PC-3 (cell line): ENCODE results near the gene ADGRF3. TPM values are rescaled to one million over a fixed set of nuclear protein-coding genes. Genes with fewer than 3 reads are reported as not detected.

Experiments used
- ATAC-seq: fragments of 200-7000 bp; cut with Tn5 transposase; 2 replicates; pipeline ENCODE4 v1.9.1; 2020; ENCODE audit warnings: mild to moderate bottlenecking, moderate library complexity
- BruUV-seq: library from RNA; stranded (reverse); fragments of 400-500 nt; replicated peaks from 2 replicates; lab custom pipeline; 2021; lab: Mats Ljungman, UMichigan
- CTCF ChIA-PET: fragments of 300-600 bp; sonication (Branson Sonifier 250); formaldehyde crosslinking; loops from one replicate; lab custom pipeline; 2022; ENCODE audit warnings: antibody characterized with exemption; lab: Charles Lee
- POLR2A ChIA-PET: fragments of 300-600 bp; sonication (Branson Sonifier 250); formaldehyde crosslinking; loops from one replicate; lab custom pipeline; 2022; ENCODE audit warnings: antibody characterized with exemption; ENCODE audit not compliant: unreplicated experiment; lab: Charles Lee
- DNase-seq: peaks from one replicate; pipeline ENCODE4 v3.0.0-alpha.2; 2015
- H2AFZ ChIP-seq: fragments of 300-600 bp; sonication (generic); 2 replicates; pipeline ENCODE4 v1.6.0; 2016; ENCODE audit warnings: antibody characterized with exemption, low read length
- H3F3A ChIP-seq: fragments of 300-600 bp; sonication (generic); one replicate; pipeline ENCODE4 v1.6.0; 2017; ENCODE audit warnings: antibody characterized with exemption, low read length, control low read depth, mild to moderate bottlenecking; ENCODE audit not compliant: unreplicated experiment
- H3K27ac ChIP-seq: fragments of 300-600 bp; sonication (generic); 2 replicates; pipeline ENCODE4 v1.5.1; 2016; ENCODE audit warnings: mild to moderate bottlenecking, low read length
- H3K27me3 ChIP-seq: fragments of 300-600 bp; sonication (generic); 2 replicates; pipeline ENCODE4 v1.6.1; 2016; ENCODE audit warnings: low read length, mixed read lengths
- H3K36me3 ChIP-seq: fragments of 300-600 bp; sonication (generic); 2 replicates; pipeline ENCODE4 v1.6.1; 2016; ENCODE audit warnings: low read depth, mixed run types, low read length, mixed read lengths
- H3K4me1 ChIP-seq: fragments of 300-600 bp; sonication (generic); 2 replicates; pipeline ENCODE4 v1.5.1; 2016; ENCODE audit warnings: low read length; ENCODE audit not compliant: insufficient read depth
- H3K4me2 ChIP-seq: fragments of 300-600 bp; sonication (generic); 2 replicates; pipeline ENCODE4 v1.6.0; 2016; ENCODE audit warnings: low read length
- H3K4me3 ChIP-seq: fragments of 300-600 bp; sonication (generic); 2 replicates; pipeline ENCODE4 v1.5.1; 2016; ENCODE audit warnings: mild to moderate bottlenecking, low read length, mixed read lengths
- H3K79me2 ChIP-seq: fragments of 300-600 bp; sonication (generic); 2 replicates; pipeline ENCODE4 v1.6.1; 2017; ENCODE audit warnings: low read length, mixed read lengths
- H3K9ac ChIP-seq: fragments of 300-600 bp; sonication (generic); 2 replicates; pipeline ENCODE4 v1.6.0; 2016; ENCODE audit warnings: mild to moderate bottlenecking, low read length
- H3K9me2 ChIP-seq: fragments of 300-600 bp; sonication (generic); replicated peaks from 2 replicates; pipeline ENCODE4 v1.6.1; 2016; ENCODE audit warnings: mixed run types, low read length, mixed read lengths
- H3K9me3 ChIP-seq: fragments of 300-600 bp; sonication (generic); 2 replicates; pipeline ENCODE4 v1.6.1; 2016; ENCODE audit warnings: low read length, mixed read lengths
- H4K20me1 ChIP-seq: fragments of 300-600 bp; sonication (generic); 2 replicates; pipeline ENCODE4 v1.6.1; 2016; ENCODE audit warnings: low read length, mixed read lengths
- CTCF ChIP-seq: fragments of 300-600 bp; sonication (generic); conservative IDR thresholded peaks from 2 replicates; pipeline ENCODE4 v1.5.1; 2017; ENCODE audit warnings: antibody characterized with exemption, low read depth, mild to moderate bottlenecking, low read length
- EZH2 ChIP-seq: fragments of 300-600 bp; sonication (generic); IDR thresholded peaks from one replicate; pipeline ENCODE4 v1.6.1; 2017; ENCODE audit warnings: antibody characterized with exemption, mild to moderate bottlenecking, low read length; ENCODE audit not compliant: unreplicated experiment
- EZH2phosphoT487 ChIP-seq: fragments of 300-600 bp; sonication (generic); IDR thresholded peaks from 2 replicates; pipeline ENCODE4 v1.6.1; 2018; ENCODE audit warnings: mild to moderate bottlenecking, antibody characterized with exemption, low read length, borderline replicate concordance
- intact Hi-C: fragments of 100-400 bp; cut with micrococcal nuclease; formaldehyde crosslinking; loops from 2 replicates; pipeline ENCODE4 v1.9.0; 2023
- total RNA-seq: library from RNA; depleted of rRNA; stranded (reverse); fragments of >200 nt; gene quantifications from 2 replicates; pipeline ENCODE4 v1.2.3, GENCODE V29; 2014

Gene ADGRF3
- total RNA-seq, 1 experiment from 2014 or later, result not detected

GRCh38 chr2:26302846-26303245, 43.7 kb downstream of the ADGRF3 start:
- TF ChIP-seq CTCF (no peak), EZH2phosphoT487 (no peak), EZH2 (no peak)
- Histone ChIP-seq H4K20me1 (no peaks in the 10 kb centered on the region), H2AFZ (peak overlapping the region; percentile 11; the same call in 1 of the 2 replicates), H3K9me3 (no peaks in the 10 kb centered on the region), H3K79me2 (no peaks in the 10 kb centered on the region), H3K4me2 (no peak overlapping the region), H3K36me3 (no peaks in the 10 kb centered on the region), H3K27me3 (no peaks in the 10 kb centered on the region), H3K4me1 (peaks cover 17% of the 10 kb centered on the region), H3K27ac (no peak overlapping the region), H3K4me3 (no peak overlapping the region), H3K9me2 (no peaks in the 10 kb centered on the region), H3K9ac (no peak overlapping the region), H3F3A (no peaks in the 10 kb centered on the region)
- POLR2A ChIA-PET, result interaction anchor here (0.6 kb wide), 2 partner anchors 85 to 108 kb away, joined by 3 read pairs; no protein-coding TSS in a partner anchor
- ATAC-seq (peak; percentile 58), DNase-seq (peak; percentile 74)
- CTCF ChIA-PET, result no interaction called here
- BruUV-seq, result no TSS peak
- intact Hi-C loops, result no loop called here

- DNase-seq, result no peak
- Histone ChIP-seq H3K9me2 (no peaks in the 10 kb centered on the region), H3K79me2 (no peaks in the 10 kb centered on the region), H3K27ac (no peak overlapping the region), H3K4me1 (peaks cover 17% of the 10 kb centered on the region), H3K9me3 (no peaks in the 10 kb centered on the region), H3K36me3 (no peaks in the 10 kb centered on the region), H3K4me2 (no peak overlapping the region), H4K20me1 (no peaks in the 10 kb centered on the region), H3K27me3 (no peaks in the 10 kb centered on the region), H3K4me3 (no peak overlapping the region), H3F3A (no peaks in the 10 kb centered on the region), H3K9ac (no peak overlapping the region), H2AFZ (peak overlapping the region; percentile 46)
- no TSS peak for BruUV-seq
- POLR2A ChIA-PET, result no interaction called here
- intact Hi-C loops, result no loop called here
- no peak for ATAC-seq
- CTCF ChIA-PET, result no interaction called here
- TF ChIP-seq EZH2, result no peak
- no peak for TF ChIP-seq EZH2phosphoT487
- TF ChIP-seq CTCF, result no peak
Observed at GRCh38 chr2:26300234-26300925, 46.2 kb downstream of the ADGRF3 start.
